Astrocyte (in vitro differentiated cells and primary cell): ENCODE measurements around the gene ZEB1.

Experiments
- CTCF ChIP-seq: IDR thresholded peaks from 2 replicates; pipeline ENCODE4 v1.5.1; 2011; ENCODE audit warnings: low read depth, mild to moderate bottlenecking, inconsistent platforms, low read length, moderate library complexity; ENCODE audit not compliant: insufficient read depth
- EZH2 ChIP-seq: IDR thresholded peaks from 2 replicates; pipeline ENCODE4 v1.6.1; 2012; ENCODE audit warnings: mild to moderate bottlenecking, low read length, inconsistent platforms; ENCODE audit not compliant: insufficient read depth

- TF ChIP-seq CTCF (no peak), EZH2 (no peak)
These were observed 4.5 kb upstream of the ZEB1 start for GRCh38 chr10:31314256-31315150.
